ENCODE results near the gene TCF23.

Gene TCF23

DNA sequence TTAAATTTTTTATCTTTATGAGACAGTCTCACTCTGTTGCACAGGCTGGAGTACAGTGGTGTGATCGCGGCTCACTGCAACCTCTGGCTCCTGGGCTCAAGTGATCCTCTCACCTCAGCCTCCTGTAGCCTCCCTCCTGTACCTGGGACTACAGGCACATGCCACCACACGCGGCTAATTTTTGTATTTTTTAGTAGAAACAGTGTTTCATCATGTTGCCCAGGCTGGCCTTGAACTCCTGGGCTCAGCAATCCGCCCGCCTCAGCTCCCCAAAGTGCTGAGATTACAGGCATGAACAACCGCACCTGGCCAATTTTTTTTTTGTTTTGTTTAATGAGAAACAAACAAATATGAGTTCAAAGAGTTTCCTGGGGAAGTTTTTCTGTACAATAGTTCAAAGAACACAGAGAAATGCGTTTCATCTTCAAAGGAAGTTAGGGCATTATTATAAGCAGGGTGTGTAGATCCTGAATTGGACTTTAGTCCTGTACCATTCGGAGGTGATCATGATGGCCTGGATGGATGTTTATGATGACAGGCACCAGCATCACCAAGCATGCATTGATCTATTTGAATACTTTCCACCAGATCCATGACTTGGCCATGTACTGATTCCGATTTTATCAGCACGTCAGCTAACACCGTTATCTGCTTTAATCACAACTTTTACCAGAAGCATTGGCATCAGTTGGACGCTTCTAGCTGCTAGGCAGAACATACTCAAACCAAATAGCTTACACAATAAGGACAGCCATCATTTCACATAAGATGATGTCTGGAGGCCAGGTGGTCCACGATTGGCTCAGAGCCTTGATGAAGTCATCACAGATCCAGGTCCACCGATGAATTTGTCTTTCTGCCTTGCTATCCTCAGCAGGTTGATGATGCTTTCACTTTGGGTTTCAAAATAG lies 28.9 kb downstream of the TCF23 start:
- DNase-seq (ENCODE audit: extremely low read depth, low read depth), result no peak
- TF ChIP-seq CTCF (IDR thresholded peaks at IDR 0.05; ENCODE audit: low read depth, low read length), result no peak

DNA sequence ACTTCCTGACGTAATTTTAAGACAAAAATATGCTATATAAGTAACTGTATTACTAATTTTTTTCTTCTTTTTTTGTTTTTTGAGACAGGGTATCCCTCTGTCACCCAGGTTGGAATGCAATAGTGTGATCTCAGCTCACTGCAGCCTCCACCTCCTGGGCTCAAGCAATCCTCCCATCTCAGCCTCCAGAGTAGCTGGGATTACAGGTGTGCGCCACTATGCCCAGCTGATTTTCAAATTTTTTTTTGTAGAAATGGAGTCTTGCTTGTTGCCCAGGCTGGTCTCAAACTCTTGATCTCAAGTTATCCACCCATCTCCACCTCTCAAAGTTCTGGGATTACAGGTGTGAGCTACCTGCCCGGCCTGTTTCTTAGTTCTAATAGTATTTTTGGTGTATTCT lies 29.7 kb downstream of the TCF23 start:
- no peak for TF ChIP-seq CTCF (IDR thresholded peaks at IDR 0.05; ENCODE audit: low read depth, low read length)
- DNase-seq (ENCODE audit: extremely low read depth, low read depth), result no peak

DNA sequence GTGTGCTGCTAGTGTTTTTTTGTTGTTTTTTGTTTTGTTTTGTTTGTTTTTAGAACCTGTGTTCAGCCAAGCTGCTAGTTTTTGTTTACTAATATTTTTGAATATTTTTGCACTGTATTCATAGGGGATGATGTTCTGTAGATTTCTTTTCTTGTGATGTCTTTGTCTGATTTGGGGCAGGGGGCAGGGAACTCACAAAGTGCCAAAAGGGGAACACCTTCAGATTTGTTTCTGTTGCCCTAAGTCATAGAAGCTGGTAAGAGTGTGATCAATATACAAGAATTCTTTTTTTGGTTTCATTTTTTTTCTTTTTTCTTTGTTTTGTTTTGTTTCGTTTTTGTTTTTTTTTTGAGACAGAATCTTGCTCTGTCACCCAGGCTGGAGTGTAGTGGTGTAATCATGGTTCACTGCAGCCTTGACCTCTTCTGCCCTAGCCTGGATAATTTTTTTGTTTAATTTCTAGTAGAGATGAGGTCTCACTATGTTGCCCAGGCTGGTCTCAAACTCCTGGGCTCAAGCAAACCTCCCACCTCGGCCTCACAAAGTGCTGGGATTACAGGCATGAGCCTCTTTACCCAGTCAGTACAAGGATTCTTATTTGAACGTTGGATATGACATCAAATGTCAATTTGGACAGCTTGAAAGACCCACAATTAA lies 30.7 kb downstream of the TCF23 start:
- no peak for TF ChIP-seq CTCF (IDR thresholded peaks at IDR 0.05; ENCODE audit: low read depth, low read length)
- no peak for DNase-seq (ENCODE audit: extremely low read depth, low read depth)

GRCh38 chr2:27182346-27182745 lies 33.5 kb downstream of the TCF23 start:
- no peak for TF ChIP-seq CTCF (IDR thresholded peaks at IDR 0.05; ENCODE audit: low read depth, low read length)
- no peak for DNase-seq (ENCODE audit: extremely low read depth, low read depth)

- no peak for DNase-seq (ENCODE audit: extremely low read depth, low read depth)
- TF ChIP-seq CTCF (IDR thresholded peaks at IDR 0.05; ENCODE audit: low read depth, low read length), result no peak
These were observed 35.3 kb downstream of the TCF23 start for GRCh38 chr2:27184115-27184514.

DNA sequence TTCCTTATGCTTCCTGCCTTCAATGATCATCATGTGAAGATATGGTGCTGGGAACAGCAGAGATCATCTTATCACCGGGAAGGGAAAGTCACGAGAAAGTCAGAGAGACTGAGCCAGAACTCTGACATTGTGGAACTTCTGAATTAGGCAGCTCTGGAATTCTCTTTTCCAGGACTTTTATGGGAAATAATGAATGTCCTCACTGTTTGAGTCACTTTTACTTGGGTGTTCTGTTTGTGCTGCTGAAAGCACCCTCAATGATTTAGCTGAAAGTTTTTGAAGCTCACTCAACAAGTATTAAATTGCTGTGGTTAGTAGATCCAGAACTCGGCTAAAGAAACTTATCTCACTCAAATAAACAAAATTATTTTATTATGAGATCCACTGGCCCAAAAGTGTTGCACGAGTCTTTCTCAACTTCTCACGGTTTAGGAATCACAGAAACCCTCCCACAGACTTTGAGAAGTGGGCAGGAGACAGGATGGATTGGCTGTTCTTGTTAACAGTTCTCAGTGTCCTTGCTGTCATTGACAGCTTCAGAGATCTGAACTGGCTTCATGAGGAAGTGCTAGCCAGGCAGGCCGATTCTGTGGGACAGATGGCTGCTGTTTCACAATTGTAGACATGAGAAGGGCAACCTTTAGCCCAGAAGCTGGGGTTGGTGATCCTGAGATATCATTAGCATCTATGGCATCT lies 36.7 kb downstream of the TCF23 start:
- peak; percentile 64 for DNase-seq (ENCODE audit: extremely low read depth, low read depth)
- TF ChIP-seq CTCF (IDR thresholded peaks at IDR 0.05; ENCODE audit: low read depth, low read length), result no peak
